Measurements from ENCODE around the gene RNF114.
"Not testable (repeated sequence)": the region's sequence is repeated elsewhere in the genome, so short reads cannot be mapped to it uniquely, and the experiment has no call there.

The RNF114 gene

GRCh38 chr20:49965781-49966305 lies 29.6 kb downstream of the RNF114 start:
- no peak for DNase-seq

GRCh38 chr20:49966861-49967260 lies 30.7 kb downstream of the RNF114 start:
- peak; percentile 30 for DNase-seq

GRCh38 chr20:49969234-49969633 lies 33.0 kb downstream of the RNF114 start:
- DNase-seq: no peak

GRCh38 chr20:49969946-49970345 lies 33.7 kb downstream of the RNF114 start:
- peak; percentile 80 for DNase-seq

- no peak for DNase-seq
Observed at GRCh38 chr20:49970498-49970897, 34.3 kb downstream of the RNF114 start.

GRCh38 chr20:49973981-49974380 lies 37.8 kb downstream of the RNF114 start:
- no peak for DNase-seq

GRCh38 chr20:49976542-49976941 lies 40.3 kb downstream of the RNF114 start:
- DNase-seq: no peak

- DNase-seq: not testable (repeated sequence)
Observed at GRCh38 chr20:49977740-49978139, 41.5 kb downstream of the RNF114 start.

GRCh38 chr20:49978685-49979029 lies 42.5 kb downstream of the RNF114 start:
- DNase-seq: no peak

- DNase-seq: peak; percentile 78
Observed at GRCh38 chr20:49979030-49979832, 43.0 kb downstream of the RNF114 start.

- DNase-seq: no peak
Observed at GRCh38 chr20:49980140-49981008, 44.2 kb downstream of the RNF114 start.

GRCh38 chr20:49981218-49982071 lies 45.2 kb downstream of the RNF114 start:
- DNase-seq: no peak

- no peak for DNase-seq
Observed at GRCh38 chr20:49982072-49982345, 45.8 kb downstream of the RNF114 start.

- peak; percentile 97 for DNase-seq
Observed at GRCh38 chr20:49982346-49983122, 46.3 kb downstream of the RNF114 start, which contains the start of gene SNAI1. TSS of gene SNAI1 (plus strand) at chr20:49982980. CDS start at chr20:49983060, 80 bp downstream.

- no peak for DNase-seq
Observed at GRCh38 chr20:49983123-49983847, 47.1 kb downstream of the RNF114 start.

- DNase-seq: no peak
Observed at GRCh38 chr20:49983848-49984408, 47.7 kb downstream of the RNF114 start.

GRCh38 chr20:49984426-49985153 lies 48.4 kb downstream of the RNF114 start:
- no peak for DNase-seq

- no peak for DNase-seq
Observed at GRCh38 chr20:49985157-49985556, 49.0 kb downstream of the RNF114 start.

- no peak for DNase-seq
Observed at GRCh38 chr20:49985617-49986016, 49.4 kb downstream of the RNF114 start.

- DNase-seq: no peak
Observed at GRCh38 chr20:49986049-49986448, 49.9 kb downstream of the RNF114 start.
